CD4-positive, CD25-positive, alpha-beta regulatory T cell (primary cell): ENCODE results near the gene C20orf202. TPM values are rescaled to one million over a fixed set of nuclear protein-coding genes. Genes with fewer than 3 reads are reported as not detected.

Experiments used
- ATAC-seq, 2 donors: fragments of 150-1000 bp; cut with Tn5 transposase; one replicate each; pipeline ENCODE4 v1.10.0; 2021; ENCODE audit warnings: low read depth in 2 of 2, moderate number of reproducible peaks in 2 of 2, moderate library complexity in 1 of 2
- DNase-seq, 3 donors: peaks; one replicate each; pipeline versions ENCODE4 v3.0.0 to v3.0.0-alpha.2; 2012 to 2022; ENCODE audit warnings: mixed read lengths in 1 of 3
- H3K27ac ChIP-seq: one replicate; pipeline ENCODE4 v1.7.0; 2013; ENCODE audit warnings: mild to moderate bottlenecking, low read length; ENCODE audit not compliant: insufficient read depth, poor library complexity, severe bottlenecking
- H3K27me3 ChIP-seq: one replicate; pipeline ENCODE4 v1.7.0; 2013; ENCODE audit warnings: low read length; ENCODE audit not compliant: control insufficient read depth, insufficient read depth
- H3K36me3 ChIP-seq: one replicate; pipeline ENCODE4 v1.7.0; 2013; ENCODE audit warnings: mild to moderate bottlenecking, low read length, moderate library complexity; ENCODE audit not compliant: control insufficient read depth, insufficient read depth
- H3K4me1 ChIP-seq: 2 replicates; pipeline ENCODE4 v1.7.0; 2013; ENCODE audit warnings: mild to moderate bottlenecking, low read length; ENCODE audit not compliant: insufficient read depth, control insufficient read depth, poor library complexity, severe bottlenecking
- H3K4me3 ChIP-seq: one replicate; pipeline ENCODE4 v1.7.0; 2013; ENCODE audit warnings: low read depth, mild to moderate bottlenecking, low read length, moderate library complexity
- H3K9me3 ChIP-seq, 2 experiments: 1 replicate in 1 of 2; 2 replicates in 1 of 2; pipeline ENCODE4 v1.7.0; 2013; ENCODE audit warnings: low read length in 2 of 2, mild to moderate bottlenecking in 1 of 2, moderate library complexity in 1 of 2; ENCODE audit not compliant: control insufficient read depth in 2 of 2
- H3K27ac Mint-ChIP-seq, 3 donors: one replicate each; pipeline ENCODE4 v1.8.0; 2020 to 2022; ENCODE audit warnings: mild to moderate bottlenecking in 3 of 3, mixed read lengths in 3 of 3, moderate library complexity in 2 of 3
- H3K27me3 Mint-ChIP-seq: one replicate; pipeline ENCODE4 v1.8.0; 2022; ENCODE audit warnings: mild to moderate bottlenecking, mixed read lengths
- H3K36me3 Mint-ChIP-seq: one replicate; pipeline ENCODE4 v1.8.0; 2020; ENCODE audit warnings: mixed read lengths
- H3K4me1 Mint-ChIP-seq, 4 donors: one replicate each; pipeline ENCODE4 v1.8.0; 2020 to 2022; ENCODE audit warnings: mixed read lengths in 4 of 4, mild to moderate bottlenecking in 1 of 4
- H3K4me3 Mint-ChIP-seq, 4 donors: one replicate each; pipeline ENCODE4 v1.8.0; 2020 to 2022; ENCODE audit warnings: mild to moderate bottlenecking in 4 of 4, mixed read lengths in 4 of 4, moderate library complexity in 3 of 4
- H3K9me3 Mint-ChIP-seq, 7 donors: one replicate each; pipeline ENCODE4 v1.8.0; 2020 to 2022; ENCODE audit warnings: mixed read lengths in 7 of 7, mild to moderate bottlenecking in 3 of 7, moderate library complexity in 2 of 7
- polyA plus RNA-seq, 4 donors: library from polyadenylated mRNA; unstranded; fragments of 300-500 nt; fragmentation: Illumina TruSeq; gene quantifications; one replicate each; pipeline ENCODE4 v1.2.3, GENCODE V29; 2021
- total RNA-seq: library from RNA; stranded (reverse); gene quantifications from one replicate; pipeline ENCODE4 v1.2.3, GENCODE V29; 2022

Gene C20orf202
- total and polyA plus RNA-seq, 5 donors from 2014 or later: 0.39 TPM; not detected in 4

DNA sequence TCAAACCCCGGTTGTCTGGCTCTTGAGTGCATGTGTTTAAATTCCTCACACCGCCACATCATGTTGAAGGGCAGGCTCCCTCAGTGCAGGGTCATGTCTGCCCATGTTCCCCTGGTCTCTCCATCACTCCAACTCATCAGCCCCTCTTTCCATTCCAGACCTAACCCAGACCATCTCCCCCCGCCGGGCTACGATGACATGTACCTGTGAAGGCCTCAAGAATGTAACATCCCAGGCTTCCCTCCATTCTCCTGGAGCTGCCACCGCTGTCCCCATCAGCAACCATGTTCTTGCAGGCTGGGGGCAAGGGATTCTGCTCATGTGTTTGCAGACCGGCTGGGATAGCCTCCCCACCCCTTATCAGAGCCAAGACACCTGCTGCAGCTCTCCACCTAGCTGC, 38.4 kb upstream of the C20orf202 start:
- DNase-seq: no peak
- H3K36me3 ChIP-seq: peaks cover 89% of the 10 kb centered on the region
- ATAC-seq: no peak
- H3K27me3 ChIP-seq: no peaks in the 10 kb centered on the region
- peaks cover 66% of the 10 kb centered on the region for H3K36me3 Mint-ChIP-seq
- no peak overlapping the region for H3K4me3 Mint-ChIP-seq
- no peaks in the 10 kb centered on the region for H3K9me3 Mint-ChIP-seq
- H3K27me3 Mint-ChIP-seq: no peaks in the 10 kb centered on the region
- H3K4me1 Mint-ChIP-seq: peaks cover 0 to 4% (median 1%) of the 10 kb centered on the region in 4 donors
- H3K9me3 ChIP-seq: no peaks in the 10 kb centered on the region
- no peak overlapping the region for H3K4me3 ChIP-seq
- H3K4me1 ChIP-seq: no peaks in the 10 kb centered on the region
- H3K27ac ChIP-seq: no peak overlapping the region
- H3K27ac Mint-ChIP-seq: no peak overlapping the region

DNA sequence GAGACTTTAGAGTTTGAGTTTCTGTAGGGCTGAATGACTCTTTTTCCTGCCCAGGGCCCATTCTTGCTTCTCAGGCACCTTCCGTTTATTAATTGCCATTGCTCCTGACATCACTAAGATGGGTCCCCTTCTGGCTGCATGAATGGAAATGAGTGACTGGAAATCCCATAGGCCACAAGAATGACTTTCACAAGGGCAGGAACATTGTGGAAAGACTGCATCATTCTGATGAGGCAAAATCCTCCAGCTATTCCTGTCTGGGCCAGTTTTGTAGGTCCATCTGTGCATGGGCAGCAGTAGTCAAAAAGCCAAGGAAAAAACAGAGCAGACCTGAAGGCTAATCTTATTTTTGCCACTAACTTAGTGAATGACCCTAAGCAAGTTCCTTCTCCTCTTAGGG, 37.7 kb upstream of the C20orf202 start:
- ATAC-seq (no peak), DNase-seq (no peak)
- Mint-ChIP-seq H3K27me3 (no peaks in the 10 kb centered on the region), H3K4me3 (no peak overlapping the region), H3K36me3 (peaks cover 71% of the 10 kb centered on the region), H3K4me1 (peaks cover 0 to 4% (median 1%) of the 10 kb centered on the region in 4 donors), H3K27ac (no peak overlapping the region), H3K9me3 (peaks cover 0 to 1% (median 0%) of the 10 kb centered on the region in 7 donors)
- Histone ChIP-seq H3K27ac (no peak overlapping the region), H3K36me3 (peaks cover 89% of the 10 kb centered on the region), H3K9me3 (no peaks in the 10 kb centered on the region), H3K27me3 (no peaks in the 10 kb centered on the region), H3K4me1 (no peaks in the 10 kb centered on the region), H3K4me3 (no peak overlapping the region)

DNA sequence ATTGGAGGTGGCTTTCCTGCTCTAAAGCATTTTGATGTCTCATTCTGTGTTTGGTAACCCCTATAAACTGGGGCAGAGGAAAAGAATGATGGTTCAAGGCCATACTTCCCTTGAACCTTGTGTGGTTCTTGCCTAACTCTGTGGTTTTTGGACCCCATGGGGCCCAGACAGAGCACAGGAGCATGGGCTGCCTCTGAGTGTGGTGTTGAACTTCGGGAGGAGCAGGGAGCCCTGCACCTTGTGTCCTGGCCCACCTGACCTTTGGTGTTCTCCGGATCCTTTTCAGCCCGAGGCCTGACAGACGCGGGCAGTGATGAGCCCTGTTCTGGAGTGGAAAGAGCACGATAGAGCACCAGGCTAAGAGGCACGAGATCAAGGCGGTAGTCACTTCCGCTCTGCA, 37.3 kb upstream of the C20orf202 start:
- H3K36me3 ChIP-seq: peaks cover 89% of the 10 kb centered on the region
- no peak overlapping the region for H3K27ac ChIP-seq
- no peak for DNase-seq
- H3K9me3 ChIP-seq: no peaks in the 10 kb centered on the region
- Mint-ChIP-seq H3K9me3 (peaks cover 0 to 1% (median 0%) of the 10 kb centered on the region in 7 donors), H3K4me3 (no peak overlapping the region), H3K27ac (no peak overlapping the region), H3K36me3 (peaks cover 70% of the 10 kb centered on the region), H3K4me1 (peaks cover 0 to under 1% (median under 1%) of the 10 kb centered on the region in 4 donors), H3K27me3 (no peaks in the 10 kb centered on the region)
- ATAC-seq: no peak
- no peaks in the 10 kb centered on the region for H3K4me1 ChIP-seq
- no peaks in the 10 kb centered on the region for H3K27me3 ChIP-seq
- no peak overlapping the region for H3K4me3 ChIP-seq

DNA sequence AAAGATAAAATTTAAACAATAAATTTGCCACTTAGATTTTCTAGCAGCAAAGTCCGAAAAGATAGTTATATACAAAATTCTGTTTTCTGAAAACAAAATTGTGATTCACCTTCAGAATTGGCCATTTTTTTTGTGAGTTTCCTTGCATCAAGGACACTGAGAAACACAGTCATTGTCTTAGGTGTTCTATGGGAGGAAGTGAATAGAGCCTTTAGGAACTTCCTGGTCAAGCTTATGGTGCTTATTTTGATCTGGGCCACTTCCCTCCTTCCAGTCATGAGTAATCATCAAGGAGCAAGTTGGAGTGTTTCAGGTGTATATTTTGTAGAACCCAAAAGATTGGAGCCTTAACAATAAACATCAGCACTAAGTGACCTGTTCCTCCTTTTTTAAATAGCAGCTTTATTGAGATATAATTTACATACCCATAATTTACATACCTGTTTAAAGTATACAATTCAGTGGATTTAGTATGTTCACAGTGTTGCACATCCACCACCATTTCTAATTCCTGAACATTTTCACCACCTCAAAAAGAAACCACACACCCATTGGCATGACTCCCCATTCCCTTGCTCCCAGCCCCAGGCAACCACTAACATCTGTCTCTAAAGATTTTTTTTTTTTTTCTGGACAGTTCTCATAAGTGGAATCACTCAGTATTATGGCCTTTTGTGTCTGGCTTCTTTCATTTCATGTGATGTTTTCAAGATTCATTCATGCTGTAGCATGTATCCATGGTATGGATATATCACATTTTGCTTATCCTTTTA, 36.1 kb upstream of the C20orf202 start:
- no peak overlapping the region for H3K4me3 ChIP-seq
- peaks cover 0 to 1% (median 0%) of the 10 kb centered on the region in 7 donors for H3K9me3 Mint-ChIP-seq
- H3K36me3 Mint-ChIP-seq: peaks cover 68% of the 10 kb centered on the region
- ATAC-seq (no peak), DNase-seq (no peak)
- peak overlapping the region in 1 of 3 donors; percentile 50 for H3K27ac Mint-ChIP-seq
- no peaks in the 10 kb centered on the region for H3K27me3 ChIP-seq
- no peaks in the 10 kb centered on the region for H3K4me1 ChIP-seq
- no peaks in the 10 kb centered on the region for H3K27me3 Mint-ChIP-seq
- H3K27ac ChIP-seq: no peak overlapping the region
- H3K9me3 ChIP-seq: no peaks in the 10 kb centered on the region
- peaks cover 84% of the 10 kb centered on the region for H3K36me3 ChIP-seq
- no peak overlapping the region for H3K4me3 Mint-ChIP-seq
- no peaks in the 10 kb centered on the region for H3K4me1 Mint-ChIP-seq

DNA sequence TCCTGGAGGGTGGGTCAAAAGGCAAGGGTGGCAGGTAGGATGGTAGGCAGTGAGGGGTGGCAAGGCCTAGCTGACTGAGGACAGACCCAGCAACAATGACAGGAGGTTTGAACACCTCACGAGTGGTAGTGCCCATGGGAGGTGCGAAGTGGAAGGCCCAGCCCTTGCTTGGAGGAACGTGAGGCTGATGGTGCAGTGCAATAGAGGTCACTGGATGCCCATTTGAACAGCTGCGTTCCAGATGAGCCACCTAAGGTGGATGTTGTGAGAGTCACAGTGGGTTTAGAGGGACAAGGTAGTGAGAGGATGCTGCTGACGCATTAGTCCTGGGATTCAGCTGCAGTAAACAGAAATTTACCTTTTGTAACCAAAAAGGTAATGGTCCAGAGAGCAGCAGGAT, 34.0 kb upstream of the C20orf202 start:
- peaks cover 70% of the 10 kb centered on the region for H3K36me3 ChIP-seq
- H3K4me1 ChIP-seq: no peaks in the 10 kb centered on the region
- Mint-ChIP-seq H3K27me3 (no peaks in the 10 kb centered on the region), H3K36me3 (peaks cover 78% of the 10 kb centered on the region), H3K4me3 (no peak overlapping the region), H3K9me3 (peaks cover 0 to 1% (median 0%) of the 10 kb centered on the region in 7 donors), H3K27ac (no peak overlapping the region), H3K4me1 (no peaks in the 10 kb centered on the region)
- ATAC-seq (no peak), DNase-seq (no peak)
- no peaks in the 10 kb centered on the region for H3K27me3 ChIP-seq
- no peak overlapping the region for H3K27ac ChIP-seq
- no peak overlapping the region for H3K4me3 ChIP-seq
- H3K9me3 ChIP-seq: no peaks in the 10 kb centered on the region

DNA sequence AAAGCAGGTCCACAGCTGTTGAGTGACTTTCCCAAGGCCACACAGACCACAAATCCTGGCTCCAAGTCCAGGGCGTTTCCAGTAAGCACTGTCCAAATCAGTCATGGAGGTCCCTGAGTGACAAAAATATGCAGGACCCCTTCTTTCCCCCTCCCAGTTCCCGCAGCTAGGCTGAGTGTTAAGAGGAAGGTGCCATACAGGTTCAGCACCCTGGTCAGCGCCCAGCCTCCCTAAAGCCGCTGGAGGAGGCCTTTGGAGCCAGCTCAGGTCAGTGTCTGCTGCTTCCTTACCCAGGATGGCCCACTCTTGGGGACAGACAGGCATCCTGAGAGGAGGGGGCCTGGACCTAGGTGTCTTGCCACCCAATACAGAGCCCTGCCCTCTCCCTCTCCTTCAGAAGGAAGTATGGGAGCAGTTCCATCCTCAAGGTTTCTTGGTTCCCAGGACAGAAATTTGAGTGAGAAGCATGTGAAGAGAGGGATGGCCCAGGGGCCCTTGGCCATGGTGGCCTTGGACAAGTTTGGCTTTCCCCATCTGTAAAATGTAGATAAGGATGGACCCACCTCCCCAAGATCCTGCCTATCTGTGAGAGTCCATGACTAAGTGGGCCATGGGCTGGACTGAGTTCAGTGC, 31.7 kb upstream of the C20orf202 start:
- DNase-seq: peak in 1 of 3 donors; percentile 21
- Mint-ChIP-seq H3K4me3 (no peak overlapping the region), H3K27me3 (no peaks in the 10 kb centered on the region), H3K9me3 (peaks cover 0 to 1% (median 0%) of the 10 kb centered on the region in 7 donors), H3K4me1 (no peaks in the 10 kb centered on the region), H3K27ac (no peak overlapping the region), H3K36me3 (peaks cover 73% of the 10 kb centered on the region)
- Histone ChIP-seq H3K4me3 (no peak overlapping the region), H3K27ac (no peak overlapping the region), H3K4me1 (no peaks in the 10 kb centered on the region), H3K9me3 (no peaks in the 10 kb centered on the region), H3K27me3 (no peaks in the 10 kb centered on the region), H3K36me3 (peaks cover 61% of the 10 kb centered on the region)
- ATAC-seq: no peak

DNA sequence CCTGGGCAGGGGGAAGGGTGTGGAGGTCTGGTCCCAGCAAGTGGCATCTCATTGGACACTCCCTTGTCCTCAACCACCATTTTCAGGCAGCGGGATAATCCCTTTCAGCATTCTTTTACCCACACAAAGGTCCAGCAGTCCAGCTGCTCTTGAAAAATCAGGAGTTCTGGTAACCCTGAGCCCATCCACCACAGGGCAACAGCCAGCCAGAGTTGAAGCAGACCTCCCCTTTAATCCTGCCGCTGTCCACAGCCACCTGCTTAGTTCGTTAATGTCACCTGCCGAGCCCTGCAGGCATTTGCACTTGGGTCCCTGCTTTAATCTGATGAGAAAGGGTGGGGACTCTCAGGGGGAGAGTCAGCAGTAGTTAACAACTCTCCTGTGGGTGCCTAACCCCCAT, 29.6 kb upstream of the C20orf202 start:
- H3K4me1 ChIP-seq: no peaks in the 10 kb centered on the region
- H3K36me3 Mint-ChIP-seq: peaks cover 67% of the 10 kb centered on the region
- no peaks in the 10 kb centered on the region for H3K27me3 Mint-ChIP-seq
- H3K4me1 Mint-ChIP-seq: no peaks in the 10 kb centered on the region
- ATAC-seq (no peak), DNase-seq (no peak)
- H3K27ac ChIP-seq: no peak overlapping the region
- no peaks in the 10 kb centered on the region for H3K9me3 ChIP-seq
- H3K27ac Mint-ChIP-seq: no peak overlapping the region
- H3K9me3 Mint-ChIP-seq: peaks cover 0 to 1% (median 0%) of the 10 kb centered on the region in 7 donors
- H3K36me3 ChIP-seq: peaks cover 40% of the 10 kb centered on the region
- H3K27me3 ChIP-seq: no peaks in the 10 kb centered on the region
- H3K4me3 Mint-ChIP-seq: no peak overlapping the region
- H3K4me3 ChIP-seq: no peak overlapping the region
